GM21367 (cell line): Measurements from ENCODE around the gene PSAPL1.

Experiments
- ATAC-seq: cut with Tn5 transposase; IDR thresholded peaks from one replicate; pipeline ENCODE4 v1.9.1; 2021; ENCODE audit not compliant: unreplicated experiment

The PSAPL1 gene

GRCh38 chr4:7420661-7421040, 14.1 kb downstream of the PSAPL1 start:
- ATAC-seq = no peak

GRCh38 chr4:7419961-7420660, 14.6 kb downstream of the PSAPL1 start:
- no peak for ATAC-seq

GRCh38 chr4:7418131-7418943, 16.4 kb downstream of the PSAPL1 start:
- ATAC-seq = no peak

GRCh38 chr4:7417639-7418038, 17.1 kb downstream of the PSAPL1 start:
- no peak for ATAC-seq

- ATAC-seq = no peak
Measured at GRCh38 chr4:7416745-7417432, 17.8 kb downstream of the PSAPL1 start.

- no peak for ATAC-seq
Measured at GRCh38 chr4:7415927-7416686, 18.6 kb downstream of the PSAPL1 start.

- no peak for ATAC-seq
Measured at GRCh38 chr4:7414736-7415510, 19.8 kb downstream of the PSAPL1 start.

GRCh38 chr4:7414046-7414445, 20.7 kb downstream of the PSAPL1 start:
- ATAC-seq = no peak

- ATAC-seq = no peak
Measured at GRCh38 chr4:7412554-7412912, 22.2 kb downstream of the PSAPL1 start.

- no peak for ATAC-seq
Measured at GRCh38 chr4:7411896-7412553, 22.7 kb downstream of the PSAPL1 start.

GRCh38 chr4:7411491-7411890, 23.2 kb downstream of the PSAPL1 start:
- ATAC-seq = no peak

GRCh38 chr4:7410446-7410845, 24.3 kb downstream of the PSAPL1 start:
- ATAC-seq = no peak

GRCh38 chr4:7408166-7408565, 26.6 kb downstream of the PSAPL1 start:
- ATAC-seq = no peak

- ATAC-seq = no peak
Measured at GRCh38 chr4:7403001-7403400, 31.7 kb downstream of the PSAPL1 start.

- ATAC-seq = no peak
Measured at GRCh38 chr4:7402526-7402925, 32.2 kb downstream of the PSAPL1 start.

GRCh38 chr4:7400671-7401298, 33.9 kb downstream of the PSAPL1 start:
- ATAC-seq = no peak

GRCh38 chr4:7399440-7400234, 35.1 kb downstream of the PSAPL1 start:
- no peak for ATAC-seq

- ATAC-seq = no peak
Measured at GRCh38 chr4:7398788-7399439, 35.8 kb downstream of the PSAPL1 start.
